ENCODE measurements around the gene PRDM15. TPM values are rescaled to one million over a fixed set of nuclear protein-coding genes. Genes with fewer than 3 reads are reported as not detected.

PRDM15 gene
- total RNA-seq, 1 donor from 2014 or later: 16.2 TPM

- no peak overlapping the region for H3K4me3 Mint-ChIP-seq (ENCODE audit: low read depth)
- DNase-seq (ENCODE audit: low spot score): no peak
- peaks cover 40% of the 10 kb centered on the region for H3K36me3 Mint-ChIP-seq (ENCODE audit: low read depth)
- intact Hi-C loops (cut with micrococcal nuclease): no loop called here
- no peaks in the 10 kb centered on the region for H3K4me1 Mint-ChIP-seq (ENCODE audit: low read depth)
- peaks cover 6% of the 10 kb centered on the region for H3K9me3 Mint-ChIP-seq
- H3K27me3 Mint-ChIP-seq (ENCODE audit: low read depth): no peaks in the 10 kb centered on the region
- no peak overlapping the region for H3K27ac Mint-ChIP-seq
Observed at GRCh38 chr21:41835711-41836154, 43.4 kb downstream of the PRDM15 start.

DNA sequence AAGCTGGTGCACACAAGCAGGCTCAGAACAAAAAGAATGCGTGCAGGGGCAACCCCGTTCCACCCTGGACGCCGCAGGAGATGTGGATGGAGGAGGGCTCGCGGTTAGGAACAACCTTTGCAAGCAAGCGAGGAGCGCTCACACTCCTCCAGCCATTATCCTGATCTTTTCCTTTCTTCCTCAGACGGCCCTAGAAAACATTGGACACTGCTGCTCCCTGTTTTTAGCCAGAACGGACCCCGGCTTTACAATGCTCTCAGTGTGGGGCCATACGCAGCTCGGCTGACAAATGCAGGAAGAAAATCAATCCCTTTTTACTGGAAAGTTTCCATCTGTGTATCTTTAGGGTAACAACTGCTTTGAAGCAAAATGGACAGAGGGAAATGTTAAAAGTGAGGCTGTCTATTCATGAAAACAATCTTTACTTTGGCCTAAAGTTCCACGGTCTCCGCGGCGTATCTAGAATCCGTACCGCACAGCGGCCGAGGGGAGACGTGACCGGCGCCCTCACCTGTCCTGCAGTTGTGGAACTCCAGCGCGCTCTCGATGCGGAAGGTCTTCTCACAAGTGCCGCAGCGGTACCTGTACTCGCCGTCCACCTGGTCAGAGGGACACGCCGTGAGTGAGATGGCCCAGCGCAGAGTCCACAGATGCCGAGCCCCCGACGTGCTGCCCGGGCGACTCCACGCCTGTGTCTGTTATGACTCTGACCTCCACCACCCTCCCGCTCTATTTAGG is 44.0 kb downstream of the PRDM15 start:
- no peak overlapping the region for H3K27ac Mint-ChIP-seq

DNA sequence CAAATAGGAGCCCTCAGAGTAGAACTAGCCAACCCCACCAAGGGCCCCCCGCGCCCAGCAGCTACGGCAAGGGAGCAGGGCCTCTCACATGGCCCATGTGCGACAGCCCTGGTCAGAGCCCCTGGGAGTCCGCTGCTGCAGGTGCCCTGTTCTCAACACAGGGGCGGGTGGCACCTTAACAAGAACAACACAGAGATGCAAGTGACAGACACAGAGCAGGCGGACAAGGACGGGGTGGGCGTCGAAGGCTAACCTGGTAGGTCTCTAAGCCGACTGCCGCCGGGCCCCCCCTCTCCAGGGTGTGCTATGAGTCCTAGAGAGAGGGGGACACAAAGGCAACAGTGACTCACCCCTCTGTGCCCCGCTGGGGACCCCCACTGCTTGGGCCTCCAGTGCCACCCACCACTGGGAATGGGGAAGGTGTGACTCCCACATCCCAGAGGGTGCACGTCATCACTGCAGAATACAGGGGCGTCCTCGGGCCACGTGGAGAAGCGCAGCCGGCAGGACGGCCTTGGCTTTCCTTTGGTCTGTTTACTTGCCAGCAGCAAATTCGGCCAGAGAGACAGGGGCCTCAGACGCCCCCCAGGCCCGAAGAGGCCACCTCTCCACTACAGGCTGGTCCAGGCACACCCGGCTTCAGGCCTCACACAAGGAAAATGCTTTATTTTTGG is 44.8 kb downstream of the PRDM15 start:
- no peak overlapping the region for H3K27ac Mint-ChIP-seq
- no peaks in the 10 kb centered on the region for H3K27me3 Mint-ChIP-seq (ENCODE audit: low read depth)
- H3K36me3 Mint-ChIP-seq (ENCODE audit: low read depth): peaks cover 31% of the 10 kb centered on the region
- no peaks in the 10 kb centered on the region for H3K4me1 Mint-ChIP-seq (ENCODE audit: low read depth)
- no peak overlapping the region for H3K4me3 Mint-ChIP-seq (ENCODE audit: low read depth)
- intact Hi-C loops (cut with micrococcal nuclease): no loop called here
- no peaks in the 10 kb centered on the region for H3K9me3 Mint-ChIP-seq
- no peak for DNase-seq (ENCODE audit: low spot score)

More for the DNA sequence above, 44.0 kb downstream of the PRDM15 start:
- Mint-ChIP-seq H3K9me3 (no peaks in the 10 kb centered on the region), H3K27me3 (ENCODE audit: low read depth) (no peaks in the 10 kb centered on the region), H3K4me3 (ENCODE audit: low read depth) (no peak overlapping the region), H3K36me3 (ENCODE audit: low read depth) (peaks cover 34% of the 10 kb centered on the region), H3K4me1 (ENCODE audit: low read depth) (no peaks in the 10 kb centered on the region)
- intact Hi-C loops (cut with micrococcal nuclease): no loop called here
- no peak for DNase-seq (ENCODE audit: low spot score)

DNA sequence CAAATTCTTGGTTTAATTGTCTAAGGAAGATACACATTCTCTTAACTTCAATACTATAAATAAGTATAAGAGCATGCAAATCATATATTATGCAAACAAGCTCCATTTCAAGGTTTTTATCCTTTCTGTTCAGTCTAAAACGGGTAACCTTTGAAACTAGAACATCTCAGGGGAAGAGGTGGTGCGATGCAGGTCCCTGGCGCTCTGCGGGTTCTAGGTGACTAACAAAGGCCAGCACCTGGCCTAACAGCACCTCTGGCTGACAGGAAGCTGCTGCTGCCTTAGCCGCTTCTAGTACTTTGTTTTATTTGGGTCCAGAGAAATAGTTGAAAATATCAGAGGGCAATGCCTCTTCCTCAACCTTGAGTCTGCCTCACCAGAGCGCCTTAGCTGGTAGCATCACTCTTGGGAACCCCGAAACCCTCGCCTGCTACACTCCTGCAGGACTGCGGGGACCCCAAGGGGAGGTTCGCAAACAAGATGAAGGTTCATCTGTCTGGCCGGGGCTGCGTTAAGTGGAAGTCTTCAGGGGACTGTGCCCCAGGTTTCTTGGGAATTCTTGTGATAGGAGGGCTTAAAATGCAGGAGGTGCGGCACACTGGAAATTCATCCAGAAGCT is 45.5 kb downstream of the PRDM15 start:
- H3K36me3 Mint-ChIP-seq (ENCODE audit: low read depth): peaks cover 27% of the 10 kb centered on the region
- H3K27ac Mint-ChIP-seq: no peak overlapping the region
- H3K27me3 Mint-ChIP-seq (ENCODE audit: low read depth): no peaks in the 10 kb centered on the region
- no peak overlapping the region for H3K4me3 Mint-ChIP-seq (ENCODE audit: low read depth)
- H3K9me3 Mint-ChIP-seq: no peaks in the 10 kb centered on the region
- DNase-seq (ENCODE audit: low spot score): no peak
- H3K4me1 Mint-ChIP-seq (ENCODE audit: low read depth): no peaks in the 10 kb centered on the region
- intact Hi-C loops (cut with micrococcal nuclease): no loop called here

DNA sequence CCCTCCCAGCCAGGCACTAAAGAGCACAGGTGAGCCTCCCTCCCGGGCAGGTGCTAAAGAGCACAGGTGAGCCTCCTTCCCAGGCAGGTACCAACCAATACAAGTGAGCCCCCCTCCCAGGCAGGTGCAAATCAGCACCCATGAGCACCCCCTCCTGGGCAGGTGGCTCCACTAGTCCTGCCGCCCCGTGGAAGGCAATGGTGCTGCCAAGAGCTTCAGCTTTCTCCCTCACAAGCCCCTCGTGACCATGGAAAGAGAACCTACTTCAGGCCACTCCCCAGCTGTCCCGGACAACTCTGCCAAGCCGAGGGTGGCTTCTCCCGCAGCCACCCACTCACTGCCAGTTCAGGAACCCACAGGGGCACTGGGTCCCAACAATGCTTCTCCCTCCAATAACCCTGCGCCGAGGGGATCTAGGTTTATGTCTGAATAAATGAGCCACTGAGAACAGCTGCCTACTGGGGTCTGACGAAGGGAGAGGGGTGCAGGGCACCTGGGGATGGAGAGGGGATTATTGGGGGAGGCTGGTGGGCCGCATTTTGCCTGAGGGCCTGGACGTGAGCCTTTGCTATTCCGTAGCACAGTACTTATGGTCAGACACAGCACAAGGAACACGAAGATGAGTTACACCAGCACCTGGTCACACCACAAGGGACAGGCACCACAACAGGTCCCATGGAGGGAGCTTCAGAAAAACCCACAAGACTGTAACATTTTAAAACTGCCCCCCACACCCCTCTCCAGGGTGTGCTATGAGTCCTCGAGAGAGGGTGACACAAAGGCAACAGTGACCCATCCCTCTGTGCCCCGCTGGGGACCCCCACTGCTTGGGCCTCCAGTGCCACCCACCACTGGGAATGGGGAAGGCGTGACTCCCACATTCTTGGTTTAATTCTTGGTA is 46.3 kb downstream of the PRDM15 start:
- Mint-ChIP-seq H3K27me3 (ENCODE audit: low read depth) (no peaks in the 10 kb centered on the region), H3K4me1 (ENCODE audit: low read depth) (no peaks in the 10 kb centered on the region), H3K36me3 (ENCODE audit: low read depth) (peaks cover 19% of the 10 kb centered on the region), H3K4me3 (ENCODE audit: low read depth) (no peak overlapping the region), H3K9me3 (no peaks in the 10 kb centered on the region), H3K27ac (no peak overlapping the region)
- no peak for DNase-seq (ENCODE audit: low spot score)
- intact Hi-C loops (cut with micrococcal nuclease): no loop called here

- intact Hi-C loops (cut with micrococcal nuclease): no loop called here
- H3K27ac Mint-ChIP-seq: no peak overlapping the region
- peaks cover 16% of the 10 kb centered on the region for H3K36me3 Mint-ChIP-seq (ENCODE audit: low read depth)
- H3K4me1 Mint-ChIP-seq (ENCODE audit: low read depth): no peaks in the 10 kb centered on the region
- H3K9me3 Mint-ChIP-seq: no peaks in the 10 kb centered on the region
- no peak overlapping the region for H3K4me3 Mint-ChIP-seq (ENCODE audit: low read depth)
- no peak for DNase-seq (ENCODE audit: low spot score)
- H3K27me3 Mint-ChIP-seq (ENCODE audit: low read depth): no peaks in the 10 kb centered on the region
Observed at GRCh38 chr21:41831866-41832595, 47.1 kb downstream of the PRDM15 start.

GRCh38 chr21:41831453-41831831 is 47.7 kb downstream of the PRDM15 start:
- Mint-ChIP-seq H3K27me3 (ENCODE audit: low read depth) (no peaks in the 10 kb centered on the region), H3K36me3 (ENCODE audit: low read depth) (peaks cover 10% of the 10 kb centered on the region), H3K4me3 (ENCODE audit: low read depth) (no peak overlapping the region), H3K4me1 (ENCODE audit: low read depth) (no peaks in the 10 kb centered on the region), H3K27ac (no peak overlapping the region), H3K9me3 (no peaks in the 10 kb centered on the region)
- no peak for DNase-seq (ENCODE audit: low spot score)
- intact Hi-C loops (cut with micrococcal nuclease): no loop called here

- Mint-ChIP-seq H3K4me3 (ENCODE audit: low read depth) (no peak overlapping the region), H3K4me1 (ENCODE audit: low read depth) (no peaks in the 10 kb centered on the region), H3K36me3 (ENCODE audit: low read depth) (peaks cover 4% of the 10 kb centered on the region), H3K27me3 (ENCODE audit: low read depth) (no peaks in the 10 kb centered on the region), H3K9me3 (no peaks in the 10 kb centered on the region), H3K27ac (no peak overlapping the region)
- intact Hi-C loops (cut with micrococcal nuclease): no loop called here
- no peak for DNase-seq (ENCODE audit: low spot score)
Observed at GRCh38 chr21:41830764-41831452, 48.2 kb downstream of the PRDM15 start.

DNA sequence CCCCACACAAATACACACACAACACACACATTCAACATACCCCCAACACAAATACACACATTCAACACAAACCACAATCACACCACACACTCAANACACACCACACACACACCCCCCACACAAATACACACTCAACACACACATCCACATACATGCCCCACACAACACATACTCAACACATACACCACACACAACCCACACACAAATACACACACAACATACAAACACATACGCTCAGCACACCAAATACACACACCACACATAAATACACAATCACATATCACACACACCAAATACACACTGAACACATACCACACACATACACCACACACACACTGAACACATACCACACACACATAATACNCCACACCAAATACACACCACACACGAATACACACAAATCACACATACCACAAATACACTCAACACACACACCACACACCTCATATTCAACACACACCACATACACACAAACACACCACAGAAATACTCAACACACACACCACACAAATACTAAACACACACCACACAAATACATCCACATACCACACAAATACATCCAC is 48.9 kb downstream of the PRDM15 start:
- H3K27me3 Mint-ChIP-seq (ENCODE audit: low read depth): no peaks in the 10 kb centered on the region
- no peak for DNase-seq (ENCODE audit: low spot score)
- no peaks in the 10 kb centered on the region for H3K4me1 Mint-ChIP-seq (ENCODE audit: low read depth)
- intact Hi-C loops (cut with micrococcal nuclease): no loop called here
- H3K36me3 Mint-ChIP-seq (ENCODE audit: low read depth): no peaks in the 10 kb centered on the region
- H3K9me3 Mint-ChIP-seq: no peaks in the 10 kb centered on the region
- H3K27ac Mint-ChIP-seq: no peak overlapping the region
- no peak overlapping the region for H3K4me3 Mint-ChIP-seq (ENCODE audit: low read depth)

DNA sequence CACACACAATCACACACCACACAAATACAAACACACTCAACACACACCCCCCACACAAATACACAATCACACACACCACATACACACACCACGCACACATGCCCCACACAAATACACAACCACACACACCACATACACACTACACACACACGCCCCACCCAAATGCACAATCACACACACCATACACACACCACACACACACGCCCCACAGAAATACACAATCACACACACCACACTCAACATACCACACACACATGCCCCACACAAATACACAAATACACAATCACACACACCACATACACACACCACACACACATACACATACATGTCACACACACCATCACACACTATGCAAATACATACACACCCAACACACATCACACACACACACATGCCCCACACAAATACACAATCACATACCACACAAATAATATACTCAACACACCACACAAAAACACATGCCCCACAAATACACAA is 50.2 kb downstream of the PRDM15 start:
- H3K4me1 Mint-ChIP-seq (ENCODE audit: low read depth): no peaks in the 10 kb centered on the region

More for the DNA sequence above, 50.2 kb downstream of the PRDM15 start:
- Mint-ChIP-seq H3K36me3 (ENCODE audit: low read depth) (no peaks in the 10 kb centered on the region), H3K9me3 (no peaks in the 10 kb centered on the region), H3K4me3 (ENCODE audit: low read depth) (no peak overlapping the region), H3K27me3 (ENCODE audit: low read depth) (no peaks in the 10 kb centered on the region), H3K27ac (no peak overlapping the region)
- intact Hi-C loops (cut with micrococcal nuclease): no loop called here
- DNase-seq (ENCODE audit: low spot score): no peak
